Measurements from ENCODE around the gene TRMT1. TPM values are rescaled to one million over a fixed set of nuclear protein-coding genes. Genes with fewer than 3 reads are reported as not detected.

Gene TRMT1
- total and polyA plus RNA-seq, 2 donors (not counting 1 experiment from before 2014, with no cell fraction given): 12.2 to 20.3 TPM

DNA sequence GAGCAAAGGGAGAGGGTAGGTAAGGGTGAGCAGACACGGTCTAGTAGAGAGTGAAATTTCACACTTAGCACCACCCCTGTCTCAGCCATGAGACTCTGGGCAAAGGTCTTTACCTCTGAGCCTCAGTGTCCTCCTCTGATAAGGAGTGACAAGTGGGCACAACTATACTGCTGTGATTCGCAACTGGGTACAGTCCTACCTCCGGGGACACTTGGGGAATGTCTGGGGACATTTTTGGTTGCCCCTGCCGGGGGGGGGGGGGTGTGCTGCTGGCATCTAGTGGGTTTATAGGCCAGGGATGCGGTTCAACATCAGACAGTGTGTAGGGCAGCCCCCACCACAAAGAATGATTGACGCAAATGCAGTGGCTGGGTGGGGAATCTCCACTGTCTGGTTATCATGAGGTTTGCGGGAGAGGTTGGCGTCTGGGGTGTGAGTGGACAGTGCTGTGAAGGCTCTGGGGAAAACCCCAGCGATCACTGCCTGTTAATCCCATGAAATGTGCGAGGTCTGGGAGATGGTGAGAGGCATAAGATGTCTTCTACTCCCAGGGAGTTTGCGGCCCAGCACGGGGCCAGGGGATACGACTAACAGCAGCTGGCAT, 5.8 kb upstream of the TRMT1 start:
- no peak for DNase-seq (ENCODE audit: low read depth in 2 of 2)
- Histone ChIP-seq H3K4me2 (ENCODE audit: extremely low read depth, insufficient read depth, low read length) (no peak overlapping the region), H2AFZ (ENCODE audit: low read length) (no peak overlapping the region), H3K36me3 (ENCODE audit: control insufficient read depth, insufficient read depth, low read length) (peaks cover 6% of the 10 kb centered on the region), H3K9ac (ENCODE audit: insufficient read depth, low read length) (no peak overlapping the region), H4K20me1 (ENCODE audit: control insufficient read depth, extremely low read depth, insufficient read depth, low read length) (peaks cover 1% of the 10 kb centered on the region), H3K4me3 (replicated peaks in 1 of 4; ENCODE audit: control extremely low read depth in 1 of 4, insufficient read depth in 1 of 4, low read depth in 3 of 4, low read length in 4 of 4) (no peak overlapping the region), H3K27me3 (ENCODE audit: control insufficient read depth, insufficient read depth, low read length) (no peaks in the 10 kb centered on the region), H3K4me1 (ENCODE audit: control insufficient read depth, extremely low read depth, insufficient read depth, low read length) (peaks cover 14% of the 10 kb centered on the region), H3K27ac (ENCODE audit: insufficient read depth, low read length) (no peak overlapping the region), H3K9me3 (ENCODE audit: control insufficient read depth, insufficient read depth, low read depth, low read length) (no peaks in the 10 kb centered on the region), H3K79me2 (ENCODE audit: control insufficient read depth, insufficient read depth, low read length) (peaks cover 80% of the 10 kb centered on the region)
- no peak for TF ChIP-seq EZH2 (IDR thresholded peaks at IDR 0.05; ENCODE audit: low read length, missing control alignments)
- TF ChIP-seq, protein P1, sequence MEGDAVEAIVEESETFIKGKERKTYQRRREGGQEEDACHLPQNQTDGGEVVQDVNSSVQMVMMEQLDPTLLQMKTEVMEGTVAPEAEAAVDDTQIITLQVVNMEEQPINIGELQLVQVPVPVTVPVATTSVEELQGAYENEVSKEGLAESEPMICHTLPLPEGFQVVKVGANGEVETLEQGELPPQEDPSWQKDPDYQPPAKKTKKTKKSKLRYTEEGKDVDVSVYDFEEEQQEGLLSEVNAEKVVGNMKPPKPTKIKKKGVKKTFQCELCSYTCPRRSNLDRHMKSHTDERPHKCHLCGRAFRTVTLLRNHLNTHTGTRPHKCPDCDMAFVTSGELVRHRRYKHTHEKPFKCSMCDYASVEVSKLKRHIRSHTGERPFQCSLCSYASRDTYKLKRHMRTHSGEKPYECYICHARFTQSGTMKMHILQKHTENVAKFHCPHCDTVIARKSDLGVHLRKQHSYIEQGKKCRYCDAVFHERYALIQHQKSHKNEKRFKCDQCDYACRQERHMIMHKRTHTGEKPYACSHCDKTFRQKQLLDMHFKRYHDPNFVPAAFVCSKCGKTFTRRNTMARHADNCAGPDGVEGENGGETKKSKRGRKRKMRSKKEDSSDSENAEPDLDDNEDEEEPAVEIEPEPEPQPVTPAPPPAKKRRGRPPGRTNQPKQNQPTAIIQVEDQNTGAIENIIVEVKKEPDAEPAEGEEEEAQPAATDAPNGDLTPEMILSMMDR (conservative IDR thresholded peaks at IDR 0.05 in 1 of 2, IDR thresholded peaks at IDR 0.05 in 1 of 2; ENCODE audit: low read depth in 1 of 2, low read length in 2 of 2): no peak

DNA sequence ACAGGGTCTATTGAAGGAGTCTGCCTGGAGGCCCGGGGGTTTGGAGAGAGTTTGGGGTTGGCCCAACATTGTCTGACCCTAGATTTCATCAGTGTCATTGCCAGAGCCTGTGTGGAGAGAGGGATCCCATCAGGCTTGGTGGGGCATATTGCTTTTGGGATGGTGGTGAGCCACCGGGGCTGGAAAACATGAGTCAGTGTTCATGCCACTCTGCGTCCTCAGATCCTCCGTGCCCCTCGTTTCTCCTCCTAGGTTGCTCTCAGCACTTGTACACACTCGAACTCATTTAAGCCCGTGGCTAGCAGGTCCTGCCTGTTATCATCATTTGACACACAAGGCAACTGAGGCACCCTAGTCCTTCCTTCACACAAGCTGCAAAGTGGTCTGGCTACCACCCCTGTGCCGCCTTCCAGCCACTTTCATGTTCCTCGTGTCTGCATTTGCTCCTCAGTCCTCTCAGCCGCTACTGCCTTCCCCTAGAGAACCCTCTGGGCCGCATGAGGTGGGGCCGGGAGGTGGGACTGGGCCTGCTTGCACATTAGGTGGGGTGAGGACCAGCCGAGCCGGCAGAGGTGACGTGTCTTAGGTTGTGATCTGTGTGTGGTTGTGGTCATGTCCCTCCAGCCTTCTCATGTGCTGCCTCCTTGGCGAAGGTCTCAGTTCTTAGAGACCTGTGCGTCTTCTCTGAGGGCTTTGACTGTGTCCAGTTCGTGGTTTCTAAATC, 5.2 kb upstream of the TRMT1 start:
- TF ChIP-seq, protein P1 (conservative IDR thresholded peaks at IDR 0.05 in 1 of 2, IDR thresholded peaks at IDR 0.05 in 1 of 2; ENCODE audit: low read depth in 1 of 2, low read length in 2 of 2): no peak
- TF ChIP-seq EZH2 (IDR thresholded peaks at IDR 0.05; ENCODE audit: low read length, missing control alignments): no peak
- peak overlapping the region; percentile 39 for H3K27ac ChIP-seq (ENCODE audit: insufficient read depth, low read length)
- no peak for DNase-seq (ENCODE audit: low read depth in 2 of 2)
- no peak overlapping the region for H3K9ac ChIP-seq (ENCODE audit: insufficient read depth, low read length)
- H4K20me1 ChIP-seq (ENCODE audit: control insufficient read depth, extremely low read depth, insufficient read depth, low read length): peaks cover 1% of the 10 kb centered on the region
- no peak overlapping the region for H3K4me3 ChIP-seq (replicated peaks in 1 of 4; ENCODE audit: control extremely low read depth in 1 of 4, insufficient read depth in 1 of 4, low read depth in 3 of 4, low read length in 4 of 4)
- no peaks in the 10 kb centered on the region for H3K27me3 ChIP-seq (ENCODE audit: control insufficient read depth, insufficient read depth, low read length)
- H3K36me3 ChIP-seq (ENCODE audit: control insufficient read depth, insufficient read depth, low read length): peaks cover 6% of the 10 kb centered on the region
- no peaks in the 10 kb centered on the region for H3K9me3 ChIP-seq (ENCODE audit: control insufficient read depth, insufficient read depth, low read depth, low read length)
- H2AFZ ChIP-seq (ENCODE audit: low read length): no peak overlapping the region
- no peak overlapping the region for H3K4me2 ChIP-seq (ENCODE audit: extremely low read depth, insufficient read depth, low read length)
- peaks cover 14% of the 10 kb centered on the region for H3K4me1 ChIP-seq (ENCODE audit: control insufficient read depth, extremely low read depth, insufficient read depth, low read length)
- peaks cover 75% of the 10 kb centered on the region for H3K79me2 ChIP-seq (ENCODE audit: control insufficient read depth, insufficient read depth, low read length)

DNA sequence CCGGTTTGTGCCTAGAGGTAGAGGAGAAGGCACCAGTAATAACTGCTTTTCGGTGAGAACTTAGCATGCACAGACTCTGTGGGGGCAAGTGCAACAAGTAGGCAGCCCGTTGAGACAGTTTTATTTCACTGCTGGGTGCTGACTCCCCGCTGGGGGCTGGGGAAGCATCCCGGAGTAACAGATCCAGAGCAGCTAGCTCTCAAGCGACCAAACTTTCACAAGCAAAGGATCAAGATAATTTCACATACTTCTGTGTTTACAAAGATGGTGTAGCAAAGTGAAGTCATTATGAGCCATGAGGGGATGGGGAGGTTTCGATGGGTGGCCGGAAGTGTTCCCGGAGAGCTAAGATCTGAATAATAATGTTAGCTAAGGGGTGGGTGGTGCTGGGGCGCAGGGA, 4.3 kb upstream of the TRMT1 start:
- peak overlapping the region; percentile 39 for H3K27ac ChIP-seq (ENCODE audit: insufficient read depth, low read length)
- H3K4me3 ChIP-seq (replicated peaks in 1 of 4; ENCODE audit: control extremely low read depth in 1 of 4, insufficient read depth in 1 of 4, low read depth in 3 of 4, low read length in 4 of 4): peak overlapping the region in 2 of 4 experiments; percentile 1 to 91
- peaks cover 14% of the 10 kb centered on the region for H3K4me1 ChIP-seq (ENCODE audit: control insufficient read depth, extremely low read depth, insufficient read depth, low read length)
- peaks cover 4% of the 10 kb centered on the region for H3K36me3 ChIP-seq (ENCODE audit: control insufficient read depth, insufficient read depth, low read length)
- H3K9ac ChIP-seq (ENCODE audit: insufficient read depth, low read length): no peak overlapping the region
- TF ChIP-seq, protein P1 (conservative IDR thresholded peaks at IDR 0.05 in 1 of 2, IDR thresholded peaks at IDR 0.05 in 1 of 2; ENCODE audit: low read depth in 1 of 2, low read length in 2 of 2): no peak
- no peak for TF ChIP-seq EZH2 (IDR thresholded peaks at IDR 0.05; ENCODE audit: low read length, missing control alignments)
- no peaks in the 10 kb centered on the region for H3K27me3 ChIP-seq (ENCODE audit: control insufficient read depth, insufficient read depth, low read length)
- DNase-seq (ENCODE audit: low read depth in 2 of 2): peak; percentile 19 to 75
- H2AFZ ChIP-seq (ENCODE audit: low read length): no peak overlapping the region
- peak overlapping the region; percentile 30 for H3K4me2 ChIP-seq (ENCODE audit: extremely low read depth, insufficient read depth, low read length)
- no peaks in the 10 kb centered on the region for H3K9me3 ChIP-seq (ENCODE audit: control insufficient read depth, insufficient read depth, low read depth, low read length)
- H3K79me2 ChIP-seq (ENCODE audit: control insufficient read depth, insufficient read depth, low read length): peaks cover 73% of the 10 kb centered on the region
- H4K20me1 ChIP-seq (ENCODE audit: control insufficient read depth, extremely low read depth, insufficient read depth, low read length): peaks cover 1% of the 10 kb centered on the region

Measured in fibroblast of lung (primary cell).